Measurements from ENCODE around the gene ANKRD53.

DNA sequence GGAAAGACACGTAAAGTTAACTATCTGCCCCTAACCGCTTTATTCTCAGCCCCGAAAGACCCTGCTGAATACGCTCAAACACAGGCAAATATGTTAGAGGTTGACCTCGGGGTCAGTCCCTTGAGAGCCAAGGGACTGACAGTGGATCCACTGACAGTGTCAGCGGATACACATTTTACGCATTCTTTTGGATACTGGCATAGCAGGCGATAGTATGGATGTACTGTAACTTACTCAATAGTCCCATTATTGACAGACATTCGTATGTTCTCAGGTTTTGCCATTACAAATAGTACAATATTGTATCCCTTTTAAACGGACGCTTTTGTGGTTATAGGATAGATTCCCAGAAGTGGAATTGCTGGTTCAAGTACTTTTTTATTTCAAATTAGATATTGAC is 29.3 kb upstream of the ANKRD53 start:
- TF ChIP-seq, protein P1, sequence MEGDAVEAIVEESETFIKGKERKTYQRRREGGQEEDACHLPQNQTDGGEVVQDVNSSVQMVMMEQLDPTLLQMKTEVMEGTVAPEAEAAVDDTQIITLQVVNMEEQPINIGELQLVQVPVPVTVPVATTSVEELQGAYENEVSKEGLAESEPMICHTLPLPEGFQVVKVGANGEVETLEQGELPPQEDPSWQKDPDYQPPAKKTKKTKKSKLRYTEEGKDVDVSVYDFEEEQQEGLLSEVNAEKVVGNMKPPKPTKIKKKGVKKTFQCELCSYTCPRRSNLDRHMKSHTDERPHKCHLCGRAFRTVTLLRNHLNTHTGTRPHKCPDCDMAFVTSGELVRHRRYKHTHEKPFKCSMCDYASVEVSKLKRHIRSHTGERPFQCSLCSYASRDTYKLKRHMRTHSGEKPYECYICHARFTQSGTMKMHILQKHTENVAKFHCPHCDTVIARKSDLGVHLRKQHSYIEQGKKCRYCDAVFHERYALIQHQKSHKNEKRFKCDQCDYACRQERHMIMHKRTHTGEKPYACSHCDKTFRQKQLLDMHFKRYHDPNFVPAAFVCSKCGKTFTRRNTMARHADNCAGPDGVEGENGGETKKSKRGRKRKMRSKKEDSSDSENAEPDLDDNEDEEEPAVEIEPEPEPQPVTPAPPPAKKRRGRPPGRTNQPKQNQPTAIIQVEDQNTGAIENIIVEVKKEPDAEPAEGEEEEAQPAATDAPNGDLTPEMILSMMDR (IDR thresholded peaks at IDR 0.05): no peak
- no peak for TF ChIP-seq ZFX (IDR thresholded peaks at IDR 0.05; ENCODE audit: borderline replicate concordance)
